Measurements from ENCODE around the gene NR2F6.

GRCh38 chr19:17285415-17286135, 39.9 kb upstream of the NR2F6 start:
- TF ChIP-seq EZH2 (IDR thresholded peaks at IDR 0.05) (no peak), POLR2AphosphoS5 (IDR thresholded peaks at IDR 0.05; ENCODE audit: borderline replicate concordance, low read depth, low read length) (no peak), FOXP2 (optimal IDR thresholded peaks at IDR 0.05; ENCODE audit: control extremely low read depth, extremely low read length, insufficient read depth) (no peak)

Measured in SK-N-MC (cell line).